Measurements from ENCODE around the gene ARHGAP24. TPM values are rescaled to one million over a fixed set of nuclear protein-coding genes. Genes with fewer than 3 reads are reported as not detected.

The ARHGAP24 gene
- total RNA-seq, 1 experiment from 2014 or later, result 6.3 TPM

DNA sequence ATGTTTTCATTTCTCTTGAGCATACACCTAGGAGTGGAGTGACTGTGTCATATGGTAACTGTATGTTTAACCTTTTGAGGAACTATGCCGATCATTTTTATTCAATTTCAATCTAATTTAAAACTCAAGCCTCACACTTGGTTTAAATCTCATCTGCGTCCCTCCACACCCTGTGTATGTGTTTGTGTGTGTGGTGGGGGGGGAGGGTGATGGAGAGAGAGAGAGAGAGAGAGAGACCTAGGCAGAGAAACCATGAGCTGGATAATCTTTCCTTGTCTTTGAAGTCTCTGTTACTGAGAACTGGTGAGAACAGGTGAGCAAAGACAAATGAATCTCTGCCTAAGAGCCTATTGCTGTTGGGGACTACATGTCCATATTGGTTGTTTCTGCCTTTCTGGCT lies 105.0 kb downstream of the ARHGAP24 start:
- no peak for DNase-seq (ENCODE audit: low spot score)

DNA sequence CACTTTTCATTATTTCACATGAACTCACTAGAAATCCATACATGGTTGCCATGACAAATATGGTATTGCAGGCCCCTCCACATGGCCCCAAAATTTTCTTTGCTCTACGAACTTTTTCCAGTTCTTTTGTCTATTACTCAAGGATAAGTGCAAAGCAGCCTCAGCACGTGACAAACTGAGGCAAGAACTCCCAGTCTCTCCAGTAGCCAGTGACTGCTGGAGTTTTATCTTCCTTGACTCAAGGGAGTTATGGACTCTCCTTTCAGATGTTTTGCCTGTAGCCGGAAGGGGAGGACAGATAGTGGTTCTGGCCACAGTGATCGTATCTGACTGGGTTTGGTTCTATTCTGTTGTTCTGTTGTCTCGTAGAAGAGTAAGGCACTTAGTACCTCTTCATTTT lies 105.5 kb downstream of the ARHGAP24 start:
- no peak for DNase-seq (ENCODE audit: low spot score)

DNA sequence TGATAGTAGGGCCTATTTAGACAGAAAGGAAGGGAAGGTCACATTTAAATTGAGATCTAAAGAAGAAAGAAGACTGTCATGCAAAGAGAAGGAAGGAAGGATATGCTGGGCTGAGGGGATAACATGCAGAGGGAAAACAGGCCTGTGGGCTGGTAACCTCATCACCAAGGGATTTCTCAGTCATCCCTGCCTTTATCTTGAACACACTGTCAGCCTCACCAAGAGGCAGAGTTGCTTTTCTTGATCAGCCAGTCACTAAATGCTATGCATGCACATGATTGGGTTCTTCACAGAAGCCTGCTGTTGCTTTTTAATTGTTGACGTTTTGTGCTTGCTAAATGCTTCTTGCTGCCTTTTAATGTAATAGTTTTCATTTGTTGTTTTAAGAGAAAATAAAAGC lies 113.0 kb downstream of the ARHGAP24 start:
- DNase-seq (ENCODE audit: low spot score), result no peak

DNA sequence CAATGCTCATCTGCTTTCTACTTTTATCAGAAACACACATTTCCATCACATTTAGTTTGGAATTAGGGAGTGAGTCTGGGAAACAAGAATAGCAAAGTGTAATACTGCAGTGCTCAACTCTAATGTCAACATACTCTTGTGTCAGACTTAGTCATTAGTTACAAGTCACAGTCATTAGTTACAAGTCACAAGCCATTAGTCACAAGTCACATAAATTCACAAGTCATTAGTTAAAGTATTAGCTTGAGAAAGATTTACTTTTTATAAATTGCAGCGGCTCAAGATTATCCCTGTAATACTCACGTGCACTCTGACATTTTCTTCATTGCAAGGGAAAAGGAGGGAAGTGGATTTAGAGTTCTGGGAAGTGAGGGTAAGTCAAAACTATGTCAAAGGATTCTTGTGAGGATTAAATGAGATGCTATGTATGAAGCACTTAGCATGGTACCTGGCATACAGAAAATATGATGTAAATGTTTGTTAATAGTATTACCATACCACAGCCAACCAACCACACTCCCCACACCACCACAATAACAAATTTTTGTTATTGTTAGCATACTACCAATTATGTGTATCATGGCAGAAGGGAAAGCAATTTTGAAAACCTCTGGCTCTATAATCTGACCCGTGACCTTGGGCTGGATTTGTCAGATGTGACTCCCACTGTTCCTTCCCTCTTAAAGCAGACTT lies 116.6 kb downstream of the ARHGAP24 start:
- no peak for DNase-seq (ENCODE audit: low spot score)

DNA sequence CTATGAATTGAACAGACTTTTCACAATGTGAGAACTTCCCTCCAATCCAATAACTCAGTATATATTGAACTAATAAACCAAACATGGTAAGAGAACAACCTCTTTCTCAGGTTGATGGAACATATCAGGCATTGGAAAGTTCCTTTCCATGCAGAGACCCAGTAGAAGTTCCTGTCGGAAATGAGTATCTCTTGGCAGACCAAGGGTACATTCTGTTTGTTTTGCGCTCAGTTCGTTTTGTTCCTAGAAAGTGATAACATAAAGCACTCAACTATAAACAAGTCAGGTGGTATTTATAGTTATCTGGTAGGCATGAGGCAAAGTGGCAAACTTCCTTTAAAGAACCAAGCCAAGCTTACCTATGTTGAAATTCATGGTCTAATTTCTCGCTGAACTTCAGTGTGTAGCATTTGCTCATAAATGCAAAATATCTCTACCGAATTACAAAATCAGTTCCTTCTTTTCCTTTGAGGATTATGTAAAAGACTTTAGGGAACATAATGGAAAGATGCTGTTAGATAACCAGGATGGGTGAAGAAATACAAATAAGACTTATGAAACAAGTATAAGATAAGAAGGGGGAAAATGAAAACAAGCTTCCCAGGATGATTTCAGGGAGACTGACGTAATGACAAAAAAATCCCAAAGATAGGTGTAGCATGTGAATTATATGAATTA lies 120.3 kb downstream of the ARHGAP24 start:
- DNase-seq (ENCODE audit: low spot score), result no peak

DNA sequence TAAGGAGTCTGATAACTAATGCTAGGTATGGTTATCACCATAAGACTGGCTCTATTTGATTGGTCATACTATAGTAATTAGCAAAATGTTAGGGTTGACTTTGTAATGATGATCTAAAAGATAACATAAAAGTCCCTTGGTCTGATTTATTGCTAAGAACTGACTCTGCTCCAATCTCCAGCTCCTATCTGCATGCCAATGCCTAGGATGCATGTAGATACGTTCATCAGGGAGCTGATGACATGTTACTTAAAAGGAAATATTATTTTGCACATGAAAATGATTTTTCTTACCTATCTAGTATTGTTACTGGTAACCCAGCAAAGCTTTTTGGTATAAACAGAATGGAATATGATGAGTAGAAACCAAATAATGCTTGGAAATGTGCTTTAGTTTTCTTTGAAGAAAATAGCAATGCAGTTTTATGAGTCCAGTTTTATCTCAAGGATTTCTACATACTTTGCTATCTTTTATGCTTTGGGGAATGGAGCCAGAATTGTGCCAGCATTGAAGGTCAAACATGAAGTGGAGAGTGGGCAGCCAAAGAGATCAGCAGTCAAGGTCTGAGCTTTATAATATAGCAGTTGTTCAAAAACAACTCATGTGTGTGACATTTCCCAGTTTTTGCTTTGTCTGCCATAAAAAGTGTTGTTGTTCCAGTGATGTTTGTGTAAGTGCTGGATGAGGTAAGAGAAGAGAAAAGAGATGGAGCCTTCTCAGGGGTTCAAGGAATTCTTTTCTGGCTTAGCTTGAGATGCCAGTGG lies 121.0 kb downstream of the ARHGAP24 start:
- no peak for DNase-seq (ENCODE audit: low spot score)

DNA sequence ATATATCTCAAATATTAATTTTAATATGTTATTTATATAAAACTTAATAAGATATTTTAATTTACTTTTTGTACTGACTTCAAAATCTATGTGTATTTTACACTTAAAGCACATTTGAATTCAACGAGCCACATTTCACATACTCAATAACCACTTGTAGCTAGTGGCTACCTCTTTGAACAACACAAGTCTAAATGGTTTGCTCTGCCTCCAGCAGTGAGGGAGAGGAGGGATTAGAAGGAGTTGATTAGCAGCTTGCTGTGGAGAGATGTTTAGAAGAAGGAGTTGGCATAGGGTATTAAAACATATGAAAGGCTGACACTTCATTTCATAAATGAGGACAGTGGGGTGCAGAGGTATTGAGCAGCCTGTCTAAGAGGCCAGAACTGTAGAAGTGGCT lies 124.0 kb downstream of the ARHGAP24 start:
- DNase-seq (ENCODE audit: low spot score), result no peak

DNA sequence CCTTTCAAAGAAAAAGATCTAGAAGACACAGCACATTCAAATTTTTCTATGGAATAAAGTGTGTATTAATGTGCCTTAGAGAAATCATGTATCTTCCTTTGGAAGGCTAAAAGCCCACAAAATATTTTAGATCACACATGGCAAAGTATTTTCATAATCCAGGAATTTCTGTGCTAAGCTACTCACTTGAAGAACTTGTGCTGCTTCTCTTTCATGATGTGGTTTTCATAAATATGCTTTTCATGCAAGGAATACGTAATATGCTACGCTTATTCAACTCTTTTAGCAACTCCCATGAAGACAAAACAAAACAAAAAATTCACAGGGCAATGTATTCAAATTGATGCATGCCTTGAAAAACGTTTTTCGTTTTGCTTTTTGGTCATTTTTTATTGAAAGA lies 125.6 kb downstream of the ARHGAP24 start:
- DNase-seq (ENCODE audit: low spot score), result no peak

DNA sequence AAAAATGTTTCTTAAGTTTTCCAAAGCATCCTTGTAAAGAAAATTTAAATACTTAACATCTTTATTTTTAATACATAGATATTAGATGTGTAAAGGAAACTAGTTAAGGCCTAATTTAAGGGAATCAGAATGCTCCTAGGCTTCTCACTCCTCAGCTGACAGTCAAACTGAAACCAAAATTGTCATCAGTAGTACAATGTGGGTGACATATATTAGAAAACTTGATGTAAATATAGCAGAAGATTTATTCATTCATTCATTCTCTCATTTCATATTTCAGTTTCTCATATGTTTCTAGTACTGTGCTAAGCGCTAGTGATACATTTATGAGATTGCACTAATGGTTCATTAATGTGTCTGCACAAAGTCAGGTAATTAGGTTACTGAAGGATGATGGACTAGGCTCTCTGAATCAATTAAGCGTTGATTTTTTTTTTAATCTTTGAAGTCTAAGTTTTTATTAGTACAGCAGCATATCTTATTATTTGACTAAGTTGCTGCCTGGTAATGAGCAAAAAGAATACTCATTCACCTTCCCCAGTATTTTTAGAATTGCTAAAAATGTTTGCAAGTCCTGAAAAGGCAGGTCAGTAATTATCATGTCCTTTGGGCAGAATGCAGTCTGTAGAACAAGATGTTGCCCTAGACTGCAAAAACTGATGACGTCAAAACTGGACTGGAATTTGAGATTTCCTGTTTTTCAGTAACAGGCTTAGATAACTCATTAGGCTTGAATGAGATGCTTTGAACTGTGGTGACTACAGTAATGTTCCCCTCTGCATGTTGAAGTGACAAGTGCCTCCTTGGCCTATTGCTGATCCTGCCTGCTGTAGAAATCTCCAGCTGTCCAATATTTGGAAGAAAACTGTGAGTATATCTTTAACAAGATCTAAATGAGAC lies 128.7 kb downstream of the ARHGAP24 start:
- no peak for DNase-seq (ENCODE audit: low spot score)

DNA sequence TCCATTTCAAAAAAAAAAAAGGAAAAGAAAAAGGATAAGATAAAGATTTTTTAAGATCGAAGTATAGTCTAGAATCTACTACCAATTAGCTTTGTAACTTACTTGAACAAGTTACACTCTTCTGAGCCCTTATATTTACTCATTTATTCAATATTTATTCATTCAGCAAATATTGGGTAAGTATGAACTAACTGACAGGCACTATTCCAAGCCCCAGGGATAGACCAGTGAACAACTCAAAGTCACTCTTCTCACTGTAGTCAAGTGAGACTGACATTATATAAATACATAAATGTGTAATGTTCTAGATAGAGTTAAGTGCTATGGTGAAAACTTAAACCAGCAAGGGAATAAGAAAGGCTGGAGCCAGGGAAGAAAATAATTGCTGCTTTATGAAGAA lies 131.6 kb downstream of the ARHGAP24 start:
- no peak for DNase-seq (ENCODE audit: low spot score)

DNA sequence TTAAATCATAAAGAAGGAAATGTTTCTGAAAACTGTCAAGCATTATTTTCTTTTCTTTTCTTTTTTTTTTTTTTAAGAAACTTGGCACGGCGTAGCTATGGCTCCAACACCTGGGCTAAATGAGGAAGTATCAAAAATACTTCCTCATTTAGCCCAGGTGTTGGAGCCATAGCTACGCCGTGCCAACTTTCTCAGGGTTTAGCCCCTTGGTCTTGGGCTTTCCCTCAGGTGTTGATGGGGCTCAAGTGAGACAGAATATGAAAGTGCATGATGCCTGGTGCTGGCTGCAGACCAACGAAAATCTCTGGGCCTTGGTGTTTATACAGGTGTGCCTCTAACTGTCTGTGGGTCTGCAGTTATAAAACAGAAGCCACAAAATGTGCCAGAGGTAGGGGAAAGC lies 132.7 kb downstream of the ARHGAP24 start:
- no peak for DNase-seq (ENCODE audit: low spot score)

DNA sequence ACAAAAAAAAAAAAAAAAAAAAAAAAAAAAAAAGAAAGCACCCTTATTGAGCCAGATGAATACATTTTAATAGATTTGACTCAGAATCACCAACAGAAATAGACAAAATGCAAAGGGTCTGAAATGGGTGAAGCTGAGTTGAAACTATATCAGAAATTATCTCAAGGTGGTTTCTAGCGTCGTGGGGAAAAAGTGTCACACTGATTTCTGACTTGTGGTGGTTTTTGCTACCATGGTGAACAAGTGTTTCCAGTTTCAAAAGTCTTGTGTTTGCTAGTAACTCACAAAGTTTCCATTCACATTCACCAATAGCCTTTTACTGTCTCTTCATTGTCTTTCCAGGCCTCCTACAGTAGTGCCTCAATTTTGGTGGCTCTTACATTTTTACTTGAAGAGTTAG lies 135.5 kb downstream of the ARHGAP24 start:
- DNase-seq (ENCODE audit: low spot score), result no peak

DNA sequence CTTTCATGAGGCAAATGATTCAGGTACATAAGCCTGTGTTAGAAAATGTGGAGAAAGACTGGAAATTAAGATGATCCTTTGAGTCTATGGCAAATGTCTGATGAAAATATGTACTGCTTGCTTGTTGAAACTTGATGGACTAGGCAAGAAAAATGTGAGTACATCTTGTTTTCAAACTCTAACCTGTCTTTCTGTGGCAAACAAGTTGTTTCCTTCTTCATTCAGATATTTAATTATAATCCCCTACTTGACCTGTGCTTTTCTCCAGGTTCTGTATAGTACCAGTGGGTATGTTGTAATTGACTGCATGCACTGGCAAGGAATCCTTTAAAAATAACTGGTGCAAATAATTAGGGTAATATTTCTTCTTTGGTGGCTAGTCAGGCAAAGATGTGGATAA lies 136.7 kb downstream of the ARHGAP24 start:
- no peak for DNase-seq (ENCODE audit: low spot score)

DNA sequence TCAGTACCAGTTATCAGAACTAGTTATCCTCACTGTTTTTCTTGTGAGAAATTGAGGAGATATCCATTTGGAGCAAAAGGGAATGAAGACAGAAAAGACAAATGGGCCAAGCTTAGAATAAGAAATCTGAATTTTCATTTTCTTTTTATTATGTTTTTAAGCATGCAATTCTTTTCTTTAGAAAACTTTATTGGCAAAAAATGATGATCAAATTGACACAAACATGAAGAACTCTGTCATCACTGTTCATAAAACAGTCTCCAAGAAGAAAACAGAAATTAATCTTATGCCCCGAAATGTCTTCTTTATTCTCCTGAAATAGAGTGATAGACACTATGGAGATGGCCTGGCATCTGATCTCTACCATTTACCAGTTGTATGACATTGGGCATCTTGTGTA lies 139.0 kb downstream of the ARHGAP24 start:
- DNase-seq (ENCODE audit: low spot score), result no peak

DNA sequence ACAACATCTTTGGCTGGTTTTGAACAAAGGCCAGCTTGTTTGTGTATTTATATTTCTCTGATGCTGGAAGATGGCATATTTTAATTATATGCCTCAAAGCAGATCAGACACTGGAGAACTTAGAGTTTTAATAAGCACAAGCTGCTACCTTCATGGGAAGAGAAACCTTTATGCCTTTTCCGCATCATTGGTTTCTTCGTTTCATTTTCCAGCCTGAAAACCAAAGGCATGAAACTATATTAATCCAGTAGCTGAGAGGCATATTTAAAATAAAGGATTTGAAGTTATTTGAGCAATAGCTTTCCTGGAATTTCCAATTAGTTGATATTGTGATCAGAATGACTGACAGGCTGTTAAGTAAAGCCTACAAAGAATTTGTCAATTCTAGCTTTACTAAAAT lies 141.0 kb downstream of the ARHGAP24 start:
- no peak for DNase-seq (ENCODE audit: low spot score)

DNA sequence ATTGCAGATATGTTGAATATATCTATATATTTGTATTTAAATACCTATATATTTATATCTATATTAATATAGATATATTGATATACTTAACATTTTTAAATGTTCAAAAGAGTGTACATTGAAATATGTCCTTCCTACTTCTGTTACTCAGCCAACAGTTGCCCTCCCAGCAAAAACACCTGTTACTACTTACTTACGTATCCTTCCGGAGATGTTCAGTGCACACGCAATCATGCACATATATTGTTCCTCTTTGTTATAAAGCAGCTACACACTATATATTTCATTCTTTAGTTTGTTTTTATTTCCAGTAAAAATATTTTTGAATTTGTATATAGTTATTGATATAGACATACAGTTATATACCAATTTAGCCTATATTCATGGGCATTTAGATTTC lies 142.3 kb downstream of the ARHGAP24 start:
- no peak for DNase-seq (ENCODE audit: low spot score)

DNA sequence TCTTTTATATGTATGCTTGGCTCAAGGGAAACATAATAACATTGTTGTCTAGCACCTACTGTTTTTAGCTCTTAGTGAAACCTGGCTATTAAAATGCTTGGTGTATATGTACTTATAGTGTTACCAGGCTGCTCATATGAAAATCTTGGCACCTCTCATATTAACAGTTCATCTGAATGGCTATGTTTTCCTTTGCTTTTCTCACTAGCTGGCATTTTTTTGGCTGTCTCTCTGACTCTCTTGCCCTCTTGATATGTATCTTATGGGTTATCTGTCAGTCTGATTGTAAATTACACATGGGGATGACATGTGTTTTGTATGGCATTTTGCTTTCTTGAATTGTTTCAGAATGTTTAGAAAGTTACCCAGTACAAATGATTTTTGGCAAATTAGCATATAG lies 158.0 kb downstream of the ARHGAP24 start:
- no peak for DNase-seq (ENCODE audit: low spot score)

DNA sequence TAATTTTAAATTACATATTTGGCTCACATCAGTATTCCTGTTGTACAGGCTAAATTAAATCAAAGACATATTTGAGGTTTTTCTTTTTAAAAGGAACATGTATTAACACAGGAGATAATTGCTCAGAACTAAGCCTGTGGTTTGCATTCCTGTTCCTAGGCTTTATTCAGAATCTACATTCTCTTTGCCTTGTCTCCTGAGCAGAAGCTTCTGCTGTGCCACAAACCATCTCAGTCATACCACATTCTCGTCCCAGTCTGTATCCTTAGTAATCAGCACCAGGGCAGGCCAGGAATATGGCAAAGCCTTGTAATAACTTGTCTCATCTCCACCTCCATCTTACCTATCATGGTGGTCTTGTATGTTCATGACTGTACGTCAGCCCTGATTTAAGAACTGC lies 162.8 kb downstream of the ARHGAP24 start:
- no peak for DNase-seq (ENCODE audit: low spot score)

DNA sequence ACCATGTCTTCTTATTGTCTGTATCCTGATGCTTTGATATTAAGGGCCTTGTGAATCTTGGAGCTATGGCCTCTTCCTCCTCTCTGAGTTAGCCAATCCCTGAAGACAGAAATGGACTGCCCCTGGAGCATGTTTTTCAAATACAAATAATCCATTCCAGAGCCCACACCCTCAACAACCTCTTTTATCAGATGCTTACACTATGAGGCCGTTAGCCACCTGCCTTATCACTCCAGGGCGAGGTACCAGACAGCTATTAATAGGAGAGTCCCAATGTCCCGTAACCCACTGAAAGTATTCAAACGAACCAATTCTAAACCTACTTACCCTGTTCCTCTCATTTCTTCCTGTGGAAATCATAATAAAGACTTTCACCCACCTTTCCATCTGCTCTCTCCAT lies 165.0 kb downstream of the ARHGAP24 start:
- no peak for DNase-seq (ENCODE audit: low spot score)

DNA sequence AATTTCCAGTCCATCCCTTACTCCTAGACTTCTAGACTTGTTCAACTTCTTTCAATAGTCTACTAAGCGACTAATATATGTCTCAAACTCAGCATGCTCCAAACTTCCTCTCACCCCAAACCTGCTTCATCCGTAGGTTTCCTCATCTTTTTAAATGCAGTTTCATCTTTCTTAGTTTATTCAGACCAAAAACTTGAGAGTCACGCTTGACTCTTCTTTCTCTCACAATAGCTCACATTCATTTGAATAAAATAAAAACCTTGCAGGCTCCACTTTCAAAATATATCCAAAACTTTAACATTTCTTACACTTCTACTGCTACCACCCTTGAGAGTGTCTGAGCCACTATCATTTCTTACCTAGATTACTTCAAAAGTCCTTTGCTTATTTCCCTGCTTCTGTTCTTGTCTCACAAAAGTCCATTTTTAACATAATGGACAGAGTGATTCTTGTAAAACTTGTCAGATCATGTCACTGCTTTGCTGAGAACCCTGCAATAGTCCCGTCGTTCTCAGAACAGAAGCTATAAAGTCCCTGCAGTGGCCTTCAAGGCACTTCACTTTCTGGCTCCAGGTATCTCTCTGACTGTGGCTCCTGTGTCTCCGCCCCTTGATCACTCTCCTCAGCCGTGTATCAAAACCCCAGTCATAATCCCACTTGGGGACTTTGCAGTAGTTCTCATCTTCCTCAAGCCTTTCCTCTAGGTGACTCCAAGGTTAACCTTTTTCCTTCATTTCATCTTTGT lies 167.6 kb downstream of the ARHGAP24 start:
- DNase-seq (ENCODE audit: low spot score), result no peak

DNA sequence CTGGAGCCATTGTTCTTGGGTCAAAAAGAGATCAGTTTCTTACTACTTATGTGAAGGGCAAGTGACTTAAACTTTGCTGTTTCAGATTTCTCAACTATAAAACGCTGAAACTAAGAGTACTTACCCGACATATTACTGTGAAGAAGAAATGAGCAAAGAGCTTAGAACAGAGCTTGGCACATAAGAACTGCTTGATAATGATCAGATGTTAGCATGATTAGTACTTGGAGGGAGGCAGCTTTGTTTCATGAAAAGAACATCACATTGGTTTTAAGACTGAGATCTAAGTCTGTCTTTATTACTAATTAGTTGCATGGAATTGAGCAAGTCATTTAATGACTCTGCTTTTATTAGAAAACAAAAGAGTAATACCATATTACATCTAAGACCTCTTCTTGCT lies 169.1 kb downstream of the ARHGAP24 start:
- no peak for DNase-seq (ENCODE audit: low spot score)
